ENCODE measurements around the gene GALNT9. TPM values are rescaled to one million over a fixed set of nuclear protein-coding genes. Genes with fewer than 3 reads are reported as not detected.

The GALNT9 gene
- total RNA-seq, 1 donor from 2014 or later, result 1.6 TPM

DNA sequence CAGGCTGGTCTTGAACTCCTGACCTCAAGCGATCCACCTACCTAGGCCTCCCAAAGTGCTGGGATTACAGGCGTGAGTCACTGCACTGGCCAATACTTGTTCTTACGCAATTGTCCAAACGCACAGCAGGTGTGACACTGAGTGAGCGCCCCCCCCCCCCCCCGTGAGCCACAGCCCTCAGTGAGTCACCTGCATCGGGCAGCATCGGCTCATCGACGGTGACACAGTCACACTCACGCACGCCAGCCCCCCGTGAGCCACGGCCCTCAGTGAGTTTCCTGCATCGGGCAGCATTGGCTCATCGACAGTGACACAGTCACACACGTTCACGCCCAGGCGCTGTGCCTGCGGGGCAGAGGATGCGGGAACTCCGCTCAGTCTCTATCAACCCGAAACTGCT, 42.5 kb downstream of the GALNT9 start:
- H3K27ac Mint-ChIP-seq, result no peak overlapping the region
- DNase-seq (ENCODE audit: extremely low spot score, unreplicated experiment), result no peak
- H3K36me3 Mint-ChIP-seq, result no peaks in the 10 kb centered on the region
- H3K4me1 Mint-ChIP-seq (ENCODE audit: unreplicated experiment), result peaks cover 10% of the 10 kb centered on the region
- TF ChIP-seq, protein P1, sequence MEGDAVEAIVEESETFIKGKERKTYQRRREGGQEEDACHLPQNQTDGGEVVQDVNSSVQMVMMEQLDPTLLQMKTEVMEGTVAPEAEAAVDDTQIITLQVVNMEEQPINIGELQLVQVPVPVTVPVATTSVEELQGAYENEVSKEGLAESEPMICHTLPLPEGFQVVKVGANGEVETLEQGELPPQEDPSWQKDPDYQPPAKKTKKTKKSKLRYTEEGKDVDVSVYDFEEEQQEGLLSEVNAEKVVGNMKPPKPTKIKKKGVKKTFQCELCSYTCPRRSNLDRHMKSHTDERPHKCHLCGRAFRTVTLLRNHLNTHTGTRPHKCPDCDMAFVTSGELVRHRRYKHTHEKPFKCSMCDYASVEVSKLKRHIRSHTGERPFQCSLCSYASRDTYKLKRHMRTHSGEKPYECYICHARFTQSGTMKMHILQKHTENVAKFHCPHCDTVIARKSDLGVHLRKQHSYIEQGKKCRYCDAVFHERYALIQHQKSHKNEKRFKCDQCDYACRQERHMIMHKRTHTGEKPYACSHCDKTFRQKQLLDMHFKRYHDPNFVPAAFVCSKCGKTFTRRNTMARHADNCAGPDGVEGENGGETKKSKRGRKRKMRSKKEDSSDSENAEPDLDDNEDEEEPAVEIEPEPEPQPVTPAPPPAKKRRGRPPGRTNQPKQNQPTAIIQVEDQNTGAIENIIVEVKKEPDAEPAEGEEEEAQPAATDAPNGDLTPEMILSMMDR (conservative IDR thresholded peaks at IDR 0.05), result no peak
- peaks cover 46% of the 10 kb centered on the region for H3K27me3 Mint-ChIP-seq
- H3K4me3 Mint-ChIP-seq, result no peak overlapping the region
- H3K9me3 Mint-ChIP-seq, result no peaks in the 10 kb centered on the region

DNA sequence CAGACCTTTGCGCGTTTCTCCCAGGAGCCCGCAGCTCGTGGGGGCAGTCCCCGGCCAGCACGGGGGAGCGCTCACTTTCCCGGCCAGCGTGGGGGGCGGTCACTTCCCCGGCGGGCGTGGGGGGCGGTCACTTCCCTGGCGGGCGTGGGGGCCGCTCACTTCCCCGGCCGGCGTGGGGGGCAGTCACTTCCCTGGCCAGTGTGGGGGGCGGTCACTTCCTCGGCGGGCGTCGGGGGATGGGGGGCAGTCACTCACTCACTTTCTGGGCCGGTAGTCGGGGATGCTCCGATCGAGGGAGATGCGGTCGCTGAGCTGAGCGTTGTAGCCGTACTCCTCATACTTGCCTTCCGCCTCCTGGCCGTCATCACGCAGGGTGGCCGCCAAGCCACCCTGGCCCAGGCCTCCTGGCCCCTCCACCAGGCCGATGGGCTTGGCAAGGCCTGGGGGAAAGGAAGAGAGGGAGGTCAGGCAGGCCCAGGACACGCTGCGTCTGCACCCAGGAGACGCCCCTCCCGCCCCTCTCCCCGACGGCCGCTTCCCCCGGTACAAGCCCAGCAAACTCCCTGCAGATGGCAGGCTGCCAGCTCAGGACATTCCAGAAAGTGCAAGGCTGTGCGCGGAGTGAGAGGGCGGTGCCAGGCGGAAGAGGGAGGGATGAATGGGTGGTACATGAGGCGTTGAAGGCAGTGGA, 43.3 kb downstream of the GALNT9 start:
- H3K36me3 Mint-ChIP-seq, result no peaks in the 10 kb centered on the region
- peaks cover 10% of the 10 kb centered on the region for H3K4me1 Mint-ChIP-seq (ENCODE audit: unreplicated experiment)
- DNase-seq (ENCODE audit: extremely low spot score, unreplicated experiment), result no peak
- no peak overlapping the region for H3K4me3 Mint-ChIP-seq
- H3K27ac Mint-ChIP-seq, result no peak overlapping the region
- peaks cover 45% of the 10 kb centered on the region for H3K27me3 Mint-ChIP-seq
- TF ChIP-seq, protein P1 (conservative IDR thresholded peaks at IDR 0.05), result no peak
- H3K9me3 Mint-ChIP-seq, result no peaks in the 10 kb centered on the region

DNA sequence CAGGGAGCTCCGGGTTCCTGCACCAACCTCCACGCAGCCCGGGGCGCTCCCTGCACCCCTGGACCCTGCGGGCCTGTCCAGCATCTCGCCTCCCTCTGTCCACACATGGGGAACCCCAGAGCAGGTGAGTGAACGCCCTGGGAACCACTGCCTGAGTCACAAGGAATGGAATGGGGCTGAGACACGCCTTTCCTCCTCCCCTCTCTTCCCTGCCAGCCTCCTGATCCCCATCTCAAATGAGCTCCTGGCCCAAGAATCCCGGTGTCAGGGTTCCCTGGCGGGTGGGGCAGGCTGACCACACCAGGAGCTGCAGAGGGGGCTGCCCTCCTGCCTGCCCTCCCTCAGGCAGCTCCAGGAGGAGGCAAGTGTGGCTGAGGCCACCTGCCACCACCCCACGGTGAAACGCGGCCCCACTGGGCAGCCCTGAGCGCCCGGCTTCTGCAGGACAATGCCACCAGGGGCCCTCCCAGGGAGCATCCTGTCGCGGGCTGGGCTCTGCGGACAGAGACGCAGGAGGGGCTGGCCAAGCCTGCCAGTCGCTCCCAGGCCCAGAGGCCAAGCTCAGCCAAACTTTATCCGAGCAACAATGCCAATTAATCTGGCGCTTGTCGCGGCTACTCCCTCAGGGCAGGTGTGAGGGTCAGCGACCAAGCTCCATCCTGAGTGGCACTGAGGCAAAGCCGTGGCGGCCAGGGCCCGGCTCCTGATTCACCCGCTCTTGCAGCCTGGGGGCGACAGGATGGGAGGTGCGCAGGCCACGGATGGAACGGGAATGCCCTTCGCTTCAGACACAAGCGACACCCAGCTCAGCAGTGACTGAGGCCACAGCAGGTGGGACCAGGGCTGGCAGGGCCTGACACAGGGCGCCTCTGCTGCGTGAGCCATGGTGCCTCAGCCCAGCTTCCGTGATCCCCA, 44.3 kb downstream of the GALNT9 start:
- no peak overlapping the region for H3K27ac Mint-ChIP-seq

DNA sequence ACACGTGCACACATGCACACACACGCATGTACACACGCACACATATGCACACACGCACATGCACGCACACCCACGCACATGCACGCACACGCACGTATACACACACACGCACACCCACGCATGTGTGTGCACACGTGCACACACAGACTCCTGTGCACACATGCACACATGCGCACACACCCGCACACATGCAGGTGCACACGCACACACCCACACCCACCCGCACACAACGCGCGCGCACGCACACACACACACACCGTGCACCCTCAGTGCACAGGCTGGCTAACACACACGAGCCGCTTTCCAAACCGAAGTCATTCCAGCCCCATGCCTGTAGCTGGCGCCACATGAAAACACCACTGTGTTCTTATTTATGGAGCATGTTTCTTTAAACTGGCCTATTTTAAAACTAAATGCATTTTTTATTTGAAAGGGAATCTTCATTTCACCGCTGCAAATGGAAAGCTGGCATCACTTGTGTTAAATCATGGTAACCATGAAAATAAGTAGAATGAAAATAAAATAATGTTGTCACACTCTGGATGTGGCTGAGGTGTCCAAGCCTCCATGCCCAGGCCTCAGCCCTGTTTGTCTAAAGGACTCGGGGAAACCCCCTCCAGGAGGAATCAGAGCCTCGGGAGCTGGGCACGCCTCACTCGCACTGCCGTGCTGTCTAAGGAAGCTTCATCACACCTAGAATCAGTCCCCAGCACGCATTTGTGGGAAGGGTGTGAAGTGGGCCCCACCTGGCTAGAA, 45.1 kb downstream of the GALNT9 start:
- H3K36me3 Mint-ChIP-seq, result no peaks in the 10 kb centered on the region
- peak overlapping the region; percentile 4 for H3K27ac Mint-ChIP-seq
- no peaks in the 10 kb centered on the region for H3K9me3 Mint-ChIP-seq
- TF ChIP-seq, protein P1 (conservative IDR thresholded peaks at IDR 0.05), result peak; percentile 47
- H3K4me1 Mint-ChIP-seq (ENCODE audit: unreplicated experiment), result peaks cover 14% of the 10 kb centered on the region
- H3K27me3 Mint-ChIP-seq, result peaks cover 40% of the 10 kb centered on the region
- DNase-seq (ENCODE audit: extremely low spot score, unreplicated experiment), result no peak
- no peak overlapping the region for H3K4me3 Mint-ChIP-seq

More for the DNA sequence above, 44.3 kb downstream of the GALNT9 start:
- no peak for DNase-seq (ENCODE audit: extremely low spot score, unreplicated experiment)
- Mint-ChIP-seq H3K9me3 (no peaks in the 10 kb centered on the region), H3K27me3 (peaks cover 45% of the 10 kb centered on the region), H3K4me1 (ENCODE audit: unreplicated experiment) (peaks cover 12% of the 10 kb centered on the region), H3K36me3 (no peaks in the 10 kb centered on the region), H3K4me3 (no peak overlapping the region)
- TF ChIP-seq, protein P1 (conservative IDR thresholded peaks at IDR 0.05), result no peak

DNA sequence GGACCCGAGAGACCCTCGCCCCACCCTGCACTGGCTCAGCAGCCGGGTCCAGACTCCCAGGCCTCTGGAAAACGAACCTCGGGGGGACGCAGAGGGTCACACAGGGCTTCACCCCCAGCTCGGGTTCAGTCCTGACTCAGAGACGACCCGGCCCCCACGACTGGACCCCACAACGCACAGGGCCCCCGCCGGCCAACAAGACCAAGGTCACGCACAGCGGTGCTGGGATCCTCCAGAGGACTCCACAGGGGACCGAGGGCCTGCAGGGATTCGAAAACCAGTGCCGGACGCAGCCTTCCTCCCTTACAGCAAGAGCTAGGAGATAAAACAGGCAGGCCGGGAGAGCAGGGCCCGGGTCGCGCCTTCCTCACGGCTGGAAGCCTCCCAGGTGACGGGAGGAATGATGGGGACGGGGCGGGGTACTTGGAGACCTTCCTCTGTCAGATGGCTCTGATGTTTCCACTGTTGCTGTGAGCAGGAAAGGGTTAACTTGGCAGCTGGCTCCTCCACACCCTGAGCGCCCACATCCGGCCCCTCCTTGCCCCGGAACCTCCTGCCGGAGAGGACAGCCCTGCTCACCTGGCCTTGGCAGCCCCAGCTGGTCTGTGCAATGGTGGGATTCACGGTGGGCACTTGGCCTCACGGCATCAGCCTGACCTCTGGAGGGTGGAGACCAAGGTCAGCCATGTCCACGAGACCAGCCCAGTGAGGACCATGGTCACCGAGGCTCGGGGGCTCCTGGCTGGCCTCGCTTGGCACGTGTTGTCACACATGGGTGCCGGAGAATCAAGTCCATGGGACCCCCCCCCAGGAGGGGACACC, 46.2 kb downstream of the GALNT9 start:
- no peaks in the 10 kb centered on the region for H3K9me3 Mint-ChIP-seq
- H3K4me3 Mint-ChIP-seq, result no peak overlapping the region
- peaks cover 10% of the 10 kb centered on the region for H3K4me1 Mint-ChIP-seq (ENCODE audit: unreplicated experiment)
- no peak overlapping the region for H3K27ac Mint-ChIP-seq
- DNase-seq (ENCODE audit: extremely low spot score, unreplicated experiment), result no peak
- TF ChIP-seq, protein P1 (conservative IDR thresholded peaks at IDR 0.05), result no peak
- no peaks in the 10 kb centered on the region for H3K36me3 Mint-ChIP-seq
- H3K27me3 Mint-ChIP-seq, result peaks cover 33% of the 10 kb centered on the region
